ENCODE data around the gene PPP1R9B.

The PPP1R9B gene

DNA sequence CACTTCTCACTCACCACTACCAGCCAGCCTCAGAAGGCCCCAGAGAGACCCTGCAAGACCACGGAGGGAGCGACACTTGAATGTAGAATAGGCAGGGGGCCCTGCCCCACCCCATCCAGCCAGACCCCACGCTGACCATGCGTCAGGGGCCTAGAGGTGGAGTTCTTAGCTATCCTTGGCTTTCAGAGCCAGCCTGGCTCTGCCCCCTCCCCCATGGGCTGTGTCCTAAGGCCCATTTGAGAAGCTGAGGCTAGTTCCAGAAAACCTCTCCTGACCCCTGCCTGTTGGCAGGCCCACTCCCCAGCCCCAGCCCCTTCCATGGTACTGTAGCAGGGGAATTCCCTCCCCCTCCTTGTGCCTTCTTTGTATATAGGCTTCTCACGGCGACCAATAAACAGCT is 60.4 kb downstream of the PPP1R9B start:
- Histone ChIP-seq H3K36me3 (ENCODE audit: control insufficient read depth in 1 of 2, insufficient read depth in 2 of 2, low read length in 2 of 2) (peaks cover 3 to 20% of the 10 kb centered on the region in 2 donors), H3K9me3 (ENCODE audit: control insufficient read depth in 1 of 2, low read length in 2 of 2) (no peaks in the 10 kb centered on the region), H3K4me1 (ENCODE audit: control insufficient read depth in 1 of 2, insufficient read depth in 2 of 2, low read length in 2 of 2) (peaks cover 4 to 6% of the 10 kb centered on the region in 2 donors), H3K27me3 (ENCODE audit: control insufficient read depth in 1 of 2, insufficient read depth in 2 of 2, low read length in 2 of 2) (no peaks in the 10 kb centered on the region), H3K27ac (ENCODE audit: low read depth, low read length) (no peak overlapping the region), H3K9ac (ENCODE audit: low read depth in 1 of 2, low read length in 2 of 2) (no peak overlapping the region), H3K4me3 (ENCODE audit: low read depth in 1 of 2, low read length in 2 of 2) (no peak overlapping the region)

DNA sequence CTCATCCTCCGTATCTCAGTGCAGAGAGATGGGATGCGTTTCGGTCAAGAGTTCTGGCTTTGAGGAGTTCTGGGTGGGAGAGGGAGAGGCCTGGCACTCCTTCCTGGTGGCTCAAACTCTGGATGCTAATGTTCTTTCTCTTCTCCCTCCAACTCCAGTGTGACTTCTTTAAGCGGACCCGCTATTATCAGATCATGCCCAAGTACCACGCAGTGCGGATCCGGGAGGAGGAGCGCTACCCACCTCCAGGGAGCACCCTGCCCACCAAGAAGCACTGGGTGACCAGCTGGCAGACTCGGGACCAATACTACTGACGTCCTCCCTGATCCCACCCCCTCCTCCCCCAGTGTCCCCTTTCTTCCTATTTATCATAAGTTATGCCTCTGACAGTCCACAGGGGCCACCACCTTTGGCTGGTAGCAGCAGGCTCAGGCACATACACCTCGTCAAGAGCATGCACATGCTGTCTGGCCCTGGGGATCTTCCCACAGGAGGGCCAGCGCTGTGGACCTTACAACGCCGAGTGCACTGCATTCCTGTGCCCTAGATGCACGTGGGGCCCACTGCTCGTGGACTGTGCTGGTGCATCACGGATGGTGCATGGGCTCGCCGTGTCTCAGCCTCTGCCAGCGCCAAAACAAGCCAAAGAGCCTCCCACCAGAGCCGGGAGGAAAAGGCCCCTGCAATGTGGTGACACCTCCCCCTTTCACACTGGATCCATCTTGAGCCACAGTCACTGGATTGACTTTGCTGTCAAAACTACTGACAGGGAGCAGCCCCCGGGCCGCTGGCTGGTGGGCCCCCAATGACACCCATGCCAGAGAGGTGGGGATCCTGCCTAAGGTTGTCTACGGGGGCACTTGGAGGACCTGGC is 61.3 kb downstream of the PPP1R9B start:
- Histone ChIP-seq H3K36me3 (ENCODE audit: control insufficient read depth in 1 of 2, insufficient read depth in 2 of 2, low read length in 2 of 2) (peaks cover 3 to 20% of the 10 kb centered on the region in 2 donors), H3K4me1 (ENCODE audit: control insufficient read depth in 1 of 2, insufficient read depth in 2 of 2, low read length in 2 of 2) (peaks cover 0 to 4% of the 10 kb centered on the region in 2 donors)

DNA sequence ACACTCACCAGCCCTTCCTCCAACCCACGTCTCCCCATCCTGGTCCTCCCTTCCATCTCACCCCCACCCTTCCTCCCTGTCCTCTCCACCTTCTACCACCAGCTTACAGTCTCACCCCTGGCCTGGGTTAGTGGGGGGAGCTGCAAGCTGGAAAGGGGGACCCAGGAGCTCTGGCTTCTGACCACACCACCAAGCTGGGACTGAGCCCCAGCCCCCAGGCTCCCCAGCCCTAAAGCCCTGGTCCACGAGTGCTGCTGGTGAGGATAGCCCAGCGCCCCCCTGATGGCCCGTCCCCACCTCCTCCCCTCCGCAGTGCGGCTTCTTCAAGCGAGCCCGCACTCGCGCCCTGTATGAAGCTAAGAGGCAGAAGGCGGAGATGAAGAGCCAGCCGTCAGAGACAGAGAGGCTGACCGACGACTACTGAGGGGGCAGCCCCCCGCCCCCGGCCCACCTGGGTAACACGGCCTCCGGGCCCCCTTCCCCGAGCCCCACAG is 62.5 kb downstream of the PPP1R9B start:
- H3K36me3 ChIP-seq (ENCODE audit: control insufficient read depth in 1 of 2, insufficient read depth in 2 of 2, low read length in 2 of 2), result peaks cover 3 to 20% of the 10 kb centered on the region in 2 donors
- H3K4me3 ChIP-seq (ENCODE audit: low read depth in 1 of 2, low read length in 2 of 2), result no peak overlapping the region
- no peaks in the 10 kb centered on the region for H3K27me3 ChIP-seq (ENCODE audit: control insufficient read depth in 1 of 2, insufficient read depth in 2 of 2, low read length in 2 of 2)
- no peak overlapping the region for H3K9ac ChIP-seq (ENCODE audit: low read depth in 1 of 2, low read length in 2 of 2)
- no peaks in the 10 kb centered on the region for H3K4me1 ChIP-seq (ENCODE audit: control insufficient read depth in 1 of 2, insufficient read depth in 2 of 2, low read length in 2 of 2)
- no peak overlapping the region for H3K27ac ChIP-seq (ENCODE audit: low read depth, low read length)
- H3K9me3 ChIP-seq (ENCODE audit: control insufficient read depth in 1 of 2, low read length in 2 of 2), result no peaks in the 10 kb centered on the region

More for the DNA sequence above, 61.3 kb downstream of the PPP1R9B start:
- no peak overlapping the region for H3K9ac ChIP-seq (ENCODE audit: low read depth in 1 of 2, low read length in 2 of 2)
- no peak overlapping the region for H3K27ac ChIP-seq (ENCODE audit: low read depth, low read length)
- no peaks in the 10 kb centered on the region for H3K27me3 ChIP-seq (ENCODE audit: control insufficient read depth in 1 of 2, insufficient read depth in 2 of 2, low read length in 2 of 2)
- no peaks in the 10 kb centered on the region for H3K9me3 ChIP-seq (ENCODE audit: control insufficient read depth in 1 of 2, low read length in 2 of 2)
- H3K4me3 ChIP-seq (ENCODE audit: low read depth in 1 of 2, low read length in 2 of 2), result no peak overlapping the region

DNA sequence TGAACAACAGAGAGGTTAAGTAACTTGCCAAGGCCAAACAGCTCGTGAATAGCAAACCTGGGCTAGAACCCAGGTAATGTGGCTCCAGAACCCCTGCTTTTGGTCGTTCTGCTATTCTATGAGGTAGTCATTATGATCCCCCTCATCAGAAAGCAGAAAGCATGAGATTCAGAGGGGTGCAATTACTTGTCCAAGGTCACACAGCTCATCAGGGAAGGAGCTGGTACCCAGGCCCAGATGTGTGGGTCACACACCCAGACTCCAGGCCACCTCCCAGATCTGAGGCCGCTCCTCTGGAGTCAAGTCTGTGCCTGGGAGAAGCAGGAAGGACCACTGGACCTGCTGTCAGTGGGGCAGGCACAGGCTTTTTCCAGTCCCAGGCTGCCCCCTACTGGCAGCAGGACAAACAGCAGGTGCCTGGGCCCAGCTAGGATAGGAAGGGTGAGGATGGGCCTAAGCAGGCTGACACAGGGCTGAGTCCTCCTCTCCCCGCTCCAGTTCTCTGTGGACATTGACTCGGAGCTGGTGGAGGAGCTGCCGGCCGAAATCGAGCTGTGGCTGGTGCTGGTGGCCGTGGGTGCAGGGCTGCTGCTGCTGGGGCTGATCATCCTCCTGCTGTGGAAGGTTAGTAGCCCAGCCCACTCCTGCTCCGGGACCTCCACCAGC is 63.1 kb downstream of the PPP1R9B start:
- Histone ChIP-seq H3K27me3 (ENCODE audit: control insufficient read depth in 1 of 2, insufficient read depth in 2 of 2, low read length in 2 of 2) (no peaks in the 10 kb centered on the region), H3K4me3 (ENCODE audit: low read depth in 1 of 2, low read length in 2 of 2) (no peak overlapping the region), H3K36me3 (ENCODE audit: control insufficient read depth in 1 of 2, insufficient read depth in 2 of 2, low read length in 2 of 2) (peaks cover 3 to 20% of the 10 kb centered on the region in 2 donors), H3K27ac (ENCODE audit: low read depth, low read length) (no peak overlapping the region), H3K4me1 (ENCODE audit: control insufficient read depth in 1 of 2, insufficient read depth in 2 of 2, low read length in 2 of 2) (no peaks in the 10 kb centered on the region), H3K9me3 (ENCODE audit: control insufficient read depth in 1 of 2, low read length in 2 of 2) (no peaks in the 10 kb centered on the region), H3K9ac (ENCODE audit: low read depth in 1 of 2, low read length in 2 of 2) (no peak overlapping the region)
